Spleen (tissue), 7 donors: ENCODE data around the gene UNC13B.

Source experiments
- POLR2A ChIP-seq, 3 donors: fragments of 450-650 bp; IDR thresholded peaks; one replicate each; pipeline ENCODE4 v1.5.1; 2017; ENCODE audit warnings: antibody characterized with exemption in 3 of 3, mild to moderate bottlenecking in 1 of 3
- POLR2AphosphoS5 ChIP-seq, 3 donors: sonication (generic); formaldehyde crosslinking; IDR thresholded peaks; one replicate each; pipeline ENCODE4 v1.5.1; 2017; ENCODE audit warnings: antibody characterized with exemption in 3 of 3
- TF ChIP-seq, protein P1 (sequence below), 11 experiments: fragments of 200-600 bp in 7 of 11; fragments of 450-650 bp in 4 of 11; sonication (generic) in 4 of 11; IDR thresholded peaks in 8 of 11; conservative IDR thresholded peaks in 3 of 11; 1 replicate in 7 of 11; 2 replicates in 4 of 11; pipeline versions ENCODE4 v1.4.0 to v1.8.0; 2016 to 2021; ENCODE audit warnings: antibody characterized with exemption in 11 of 11, inconsistent platforms in 4 of 11, mild to moderate bottlenecking in 1 of 11
- donor health status: DM: no; HTN: no; CAD: no; lungs with moderate emphysema.
- donor health status: DM: no; HTN: no; CAD: no.
- donor health status: DM: no; HTN: no; CAD: no.

DNA sequence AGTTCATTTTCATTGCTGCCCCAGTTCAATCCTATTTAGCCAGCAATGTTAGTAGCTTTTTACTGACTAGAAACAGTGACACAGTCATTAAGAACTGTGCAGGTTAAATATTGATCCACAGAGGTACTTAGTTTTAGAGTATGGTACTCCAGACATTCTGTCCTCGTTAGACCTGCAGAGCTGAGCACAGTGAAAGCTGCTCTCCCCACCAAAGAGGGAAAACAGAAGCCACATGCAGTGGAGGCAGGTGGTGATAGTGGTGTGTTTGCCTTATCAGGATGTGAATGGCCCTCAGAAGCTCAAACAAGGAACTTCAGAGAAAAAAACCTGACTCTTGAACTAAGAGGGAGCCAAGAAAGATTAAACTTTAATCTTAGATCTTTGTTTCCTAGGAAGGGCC lies 75.5 kb downstream of the UNC13B start:
- TF ChIP-seq, protein P1, sequence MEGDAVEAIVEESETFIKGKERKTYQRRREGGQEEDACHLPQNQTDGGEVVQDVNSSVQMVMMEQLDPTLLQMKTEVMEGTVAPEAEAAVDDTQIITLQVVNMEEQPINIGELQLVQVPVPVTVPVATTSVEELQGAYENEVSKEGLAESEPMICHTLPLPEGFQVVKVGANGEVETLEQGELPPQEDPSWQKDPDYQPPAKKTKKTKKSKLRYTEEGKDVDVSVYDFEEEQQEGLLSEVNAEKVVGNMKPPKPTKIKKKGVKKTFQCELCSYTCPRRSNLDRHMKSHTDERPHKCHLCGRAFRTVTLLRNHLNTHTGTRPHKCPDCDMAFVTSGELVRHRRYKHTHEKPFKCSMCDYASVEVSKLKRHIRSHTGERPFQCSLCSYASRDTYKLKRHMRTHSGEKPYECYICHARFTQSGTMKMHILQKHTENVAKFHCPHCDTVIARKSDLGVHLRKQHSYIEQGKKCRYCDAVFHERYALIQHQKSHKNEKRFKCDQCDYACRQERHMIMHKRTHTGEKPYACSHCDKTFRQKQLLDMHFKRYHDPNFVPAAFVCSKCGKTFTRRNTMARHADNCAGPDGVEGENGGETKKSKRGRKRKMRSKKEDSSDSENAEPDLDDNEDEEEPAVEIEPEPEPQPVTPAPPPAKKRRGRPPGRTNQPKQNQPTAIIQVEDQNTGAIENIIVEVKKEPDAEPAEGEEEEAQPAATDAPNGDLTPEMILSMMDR (IDR thresholded peaks at IDR 0.05 in 8 of 11, conservative IDR thresholded peaks at IDR 0.05 in 3 of 11), result no peak
- TF ChIP-seq POLR2A (IDR thresholded peaks at IDR 0.05) (no peak), POLR2AphosphoS5 (IDR thresholded peaks at IDR 0.05) (no peak)
